Lung microvascular endothelial cell (primary cell): ENCODE data around the gene CYBC1. TPM values are rescaled to one million over a fixed set of nuclear protein-coding genes. Genes with fewer than 3 reads are reported as not detected.

Experiments used
- DNase-seq, 2 donors: peaks; one replicate each; pipeline versions ENCODE4 v3.0.0 to v3.0.0-alpha.2; 2010; ENCODE audit warnings: low read depth in 2 of 2
- total RNA-seq: library from RNA; depleted of rRNA; stranded (reverse); fragments of >200 nt; gene quantifications from 2 replicates; pipeline ENCODE4 v1.2.1, GENCODE V29; 2014

CYBC1 gene
- total RNA-seq, 1 donor from 2014 or later, result 57.1 TPM

DNA sequence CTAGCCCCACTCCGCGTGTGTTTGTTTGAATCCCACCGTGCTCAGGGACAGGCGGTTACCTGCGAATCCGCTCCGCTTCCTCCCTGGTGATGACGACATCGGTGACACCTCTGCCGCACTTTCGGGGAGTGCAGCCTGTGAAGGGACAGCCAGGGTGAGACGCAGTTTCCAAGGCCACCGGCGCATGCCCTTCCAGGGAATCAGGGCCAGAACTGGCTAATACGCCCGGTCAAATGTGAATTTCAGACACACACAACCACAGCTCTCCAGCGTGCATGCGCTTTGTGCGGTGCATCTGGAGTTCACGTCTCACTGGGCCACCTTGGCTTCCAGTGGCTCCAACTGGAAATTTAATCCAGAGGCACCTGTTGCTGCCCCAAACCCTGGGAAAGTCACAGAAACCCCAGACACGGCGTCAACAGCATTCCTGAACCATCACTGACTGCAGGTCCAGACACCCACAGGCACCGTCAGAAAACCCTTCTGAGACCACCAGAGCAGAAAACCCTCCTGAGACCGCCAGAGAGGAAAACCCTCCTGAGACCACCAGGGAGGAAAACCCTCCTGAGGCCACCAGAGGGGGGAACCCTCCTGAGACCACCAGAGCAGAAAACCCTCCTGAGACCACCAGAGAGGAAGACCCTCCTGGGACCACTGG, 39.0 kb downstream of the CYBC1 start:
- DNase-seq, result no peak

DNA sequence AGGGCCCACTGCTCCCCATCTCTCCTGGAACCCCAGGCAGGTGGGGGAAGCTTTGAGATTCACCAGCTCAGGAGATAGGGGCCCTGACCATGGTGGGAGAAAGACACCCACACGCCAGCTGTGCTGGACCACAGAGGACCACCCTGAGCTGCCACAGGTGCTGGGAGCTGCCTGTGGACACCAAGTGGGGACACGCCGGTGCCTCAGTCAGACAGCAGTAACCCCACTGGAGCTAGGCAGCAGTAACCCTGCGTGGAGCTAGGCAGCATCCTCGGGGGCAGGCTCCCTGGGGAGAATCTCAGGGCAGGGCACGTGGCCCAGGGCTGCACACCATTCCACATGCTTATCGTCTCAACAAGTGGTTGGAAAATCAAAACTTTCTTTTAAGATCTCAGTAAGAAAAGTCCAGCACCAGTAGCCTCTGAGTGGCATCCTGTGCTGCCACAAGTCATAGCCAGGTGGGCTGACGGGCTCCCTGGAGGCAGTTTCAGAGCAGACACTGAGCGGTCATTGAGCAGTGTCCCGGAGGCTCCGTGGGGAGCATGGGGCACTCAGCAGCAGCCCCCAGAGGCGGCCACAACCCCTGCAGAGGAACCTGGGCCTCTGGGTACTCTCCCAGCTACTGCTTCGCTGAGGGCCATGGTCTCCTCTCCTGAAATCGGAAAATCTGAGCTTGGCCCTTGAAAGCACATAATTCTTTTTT, 40.4 kb downstream of the CYBC1 start:
- DNase-seq, result no peak

- DNase-seq, result no peak
Observed at GRCh38 chr17:82408938-82409318, 41.6 kb downstream of the CYBC1 start.

DNA sequence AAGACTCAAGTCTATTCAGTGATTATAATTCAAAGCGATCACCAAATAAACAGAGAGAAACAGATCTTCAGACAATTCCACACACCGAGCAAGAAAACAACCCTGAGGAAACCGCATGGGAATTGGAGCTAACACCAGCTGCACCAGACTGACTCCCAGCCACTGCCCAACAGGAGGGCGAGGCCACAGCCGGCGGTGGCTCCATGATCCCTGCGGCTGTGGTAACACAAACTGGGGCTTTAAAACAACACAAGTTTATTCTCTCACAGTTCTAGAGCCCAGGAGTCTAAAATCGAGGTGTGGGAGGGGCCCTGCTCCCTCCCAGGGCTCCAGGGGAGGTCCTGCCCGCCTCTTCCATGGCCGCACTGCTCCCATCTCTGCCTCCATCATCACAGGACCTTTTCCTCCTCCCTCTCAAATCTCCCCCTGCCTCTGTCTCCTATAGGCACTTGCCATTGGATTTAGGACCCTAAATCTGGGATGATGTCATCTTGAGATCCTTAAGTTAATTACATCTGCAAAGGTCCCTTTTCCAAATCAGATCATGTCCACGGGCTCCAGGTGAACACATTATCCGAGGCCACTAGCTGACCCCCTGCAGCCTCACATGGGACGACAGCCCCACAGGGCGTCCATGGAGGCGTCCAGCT, 42.1 kb downstream of the CYBC1 start:
- DNase-seq, result no peak

- no peak for DNase-seq
Observed at GRCh38 chr17:82407255-82407654, 43.3 kb downstream of the CYBC1 start.

DNA sequence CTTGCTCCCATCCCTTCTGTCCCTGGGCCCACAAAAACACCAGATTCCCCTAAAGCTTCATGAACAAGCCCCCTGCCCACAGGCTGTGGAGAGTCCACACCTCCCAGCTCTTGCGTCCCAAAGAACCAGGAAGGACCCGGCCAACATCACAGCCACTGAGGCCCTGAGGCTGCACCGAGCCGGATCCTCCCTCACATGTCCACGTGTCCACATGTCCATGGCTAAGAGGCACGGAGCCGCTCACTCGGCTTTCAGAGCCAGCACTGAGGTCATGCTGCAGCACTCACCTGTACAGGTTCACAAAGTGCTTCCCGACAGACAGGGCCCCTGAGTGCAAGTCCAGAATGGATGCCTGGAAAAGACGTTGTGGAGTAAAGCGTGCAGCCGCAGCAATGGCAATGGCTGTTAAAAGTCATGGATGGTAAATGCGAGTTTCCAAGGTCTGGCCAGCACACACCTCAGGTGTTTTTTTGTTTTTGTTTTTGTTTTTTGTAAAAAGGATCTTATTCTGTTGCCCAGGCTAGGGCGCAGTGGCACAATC, 44.4 kb downstream of the CYBC1 start:
- DNase-seq, result no peak

- DNase-seq, result no peak
Observed at GRCh38 chr17:82405051-82405450, 45.5 kb downstream of the CYBC1 start.

- DNase-seq, result no peak
Observed at GRCh38 chr17:82403662-82404660, 46.6 kb downstream of the CYBC1 start.

DNA sequence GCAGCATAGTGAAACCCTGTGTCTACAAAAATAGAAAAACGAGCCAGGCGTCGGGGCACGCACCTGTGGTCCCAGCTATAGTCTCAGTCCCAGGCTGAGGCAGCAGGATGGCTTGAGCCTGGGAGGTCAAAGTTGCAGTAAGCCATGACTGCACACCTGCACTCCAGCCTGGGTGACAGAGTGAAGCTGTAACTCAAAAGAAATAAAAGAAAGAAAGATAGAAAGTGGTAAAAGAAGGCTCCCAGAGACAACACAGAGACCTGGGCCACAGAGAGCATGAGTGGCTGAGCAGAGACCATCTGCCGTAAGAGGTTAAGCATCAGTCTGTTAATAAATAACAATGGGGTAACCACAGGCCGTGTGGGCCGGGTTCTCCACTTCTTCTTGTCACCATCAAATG, 47.7 kb downstream of the CYBC1 start:
- DNase-seq, result no peak

GRCh38 chr17:82400830-82401229, 49.7 kb downstream of the CYBC1 start:
- DNase-seq, result no peak

DNA sequence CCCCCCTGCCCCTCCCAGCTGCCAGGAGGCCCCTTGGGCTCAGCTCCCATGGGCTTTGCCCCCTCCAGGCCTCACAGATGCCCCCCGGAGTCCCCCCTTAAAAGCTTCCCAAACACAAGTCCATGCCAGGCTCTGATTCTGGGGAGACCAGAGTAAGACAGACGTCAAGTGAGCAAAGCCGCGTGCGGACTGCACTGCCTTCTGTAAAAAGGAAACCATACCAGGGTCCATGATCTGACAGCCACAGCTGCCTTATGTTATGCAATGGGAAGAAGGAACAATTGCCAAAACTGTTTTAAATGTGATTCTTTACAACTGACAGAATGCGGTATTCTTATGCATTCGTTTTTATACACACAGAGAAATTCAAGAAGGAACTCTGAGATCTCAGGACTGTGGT, 50.3 kb downstream of the CYBC1 start:
- DNase-seq, result no peak

DNA sequence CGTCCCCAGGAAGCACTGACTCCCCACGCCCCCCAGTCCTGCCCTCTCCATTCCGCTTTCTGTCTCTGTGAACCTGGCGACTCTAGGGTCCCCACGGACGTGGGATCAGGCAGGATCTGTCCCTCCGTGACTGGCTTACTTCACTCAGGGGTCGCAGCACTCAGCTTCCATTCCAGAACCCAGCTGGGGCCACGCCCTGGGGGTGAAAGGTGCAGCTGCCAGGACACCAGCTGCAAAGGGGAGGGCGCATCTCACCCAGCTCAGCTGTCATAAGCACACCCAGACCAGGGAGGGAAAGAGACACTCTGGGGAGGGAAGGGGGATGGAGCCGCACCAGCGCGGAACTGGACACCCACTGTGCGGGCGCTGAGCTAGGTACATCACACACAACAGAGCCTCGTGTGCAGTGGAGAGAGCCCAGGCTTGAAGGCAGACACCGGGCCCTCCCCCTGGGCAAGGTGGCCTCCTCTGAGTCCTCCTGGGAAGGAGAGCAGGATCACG, 50.9 kb downstream of the CYBC1 start:
- DNase-seq, result no peak

DNA sequence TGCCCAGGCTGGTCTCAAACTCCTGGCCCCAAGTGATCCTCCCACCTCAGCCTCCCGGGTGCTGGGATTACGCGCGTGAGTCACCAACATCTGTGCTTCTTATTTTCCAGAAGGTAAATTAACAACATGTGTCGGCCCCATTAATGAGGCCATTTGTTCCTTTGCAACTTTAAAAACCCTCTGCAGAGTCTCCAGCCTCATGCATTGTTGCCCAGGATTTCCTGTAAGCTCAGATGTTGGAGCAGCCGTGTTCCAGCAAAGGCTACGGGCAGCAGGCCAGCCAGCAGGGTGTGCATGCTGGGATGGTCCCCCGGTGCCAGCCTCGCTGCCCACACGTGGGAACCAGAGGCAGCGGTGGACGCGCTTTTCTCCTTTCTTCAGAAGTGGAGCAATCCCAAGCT, 51.5 kb downstream of the CYBC1 start:
- DNase-seq, result peak; percentile 27 to 31

GRCh38 chr17:82397449-82398335, 52.9 kb downstream of the CYBC1 start:
- DNase-seq, result no peak

GRCh38 chr17:82396601-82397435, 53.7 kb downstream of the CYBC1 start:
- DNase-seq, result no peak

GRCh38 chr17:82394278-82394677, 56.3 kb downstream of the CYBC1 start:
- DNase-seq, result no peak

- DNase-seq, result no peak
Observed at GRCh38 chr17:82392941-82393340, 57.6 kb downstream of the CYBC1 start.
